ENCODE measurements around the gene ABCA3.
"Not testable (repeated sequence)": the region's sequence is repeated elsewhere in the genome, so short reads cannot be mapped to it uniquely, and the experiment has no call there.

- TF ChIP-seq CTCF, POLR2AphosphoS5, POLR2A (IDR thresholded peaks at IDR 0.05): not testable (repeated sequence)
These were observed 73.6 kb downstream of the ABCA3 start for GRCh38 chr16:2266887-2267286.

All from prostate gland (tissue), 2 donors.